AG04450 (cell line): Measurements from ENCODE around the gene NOTCH4. TPM values are rescaled to one million over a fixed set of nuclear protein-coding genes. Genes with fewer than 3 reads are reported as not detected.
"Not testable (repeated sequence)": the region's sequence is repeated elsewhere in the genome, so short reads cannot be mapped to it uniquely, and the experiment has no call there.

Experiments used
- CTCF ChIA-PET: fragments of 300-600, 350-600 bp; formaldehyde crosslinking; extraction: SDS; loops from one replicate; lab custom pipeline; 2022; ENCODE audit warnings: antibody characterized with exemption, inconsistent platforms; lab: Charles Lee
- POLR2A ChIA-PET: fragments of 350-600 bp; formaldehyde crosslinking; extraction: SDS; loops from one replicate; lab custom pipeline; 2021; ENCODE audit warnings: antibody characterized with exemption, inconsistent platforms; lab: Yijun Ruan, JAX
- DNase-seq: peaks from one replicate; pipeline ENCODE4 v3.0.0-alpha.2; 2011; ENCODE audit warnings: low read depth, low spot score
- H3K27ac ChIP-seq: one replicate; pipeline ENCODE4 v1.5.1; 2012; ENCODE audit warnings: low read depth, low read length, control low read depth
- H3K27me3 ChIP-seq: one replicate; pipeline ENCODE4 v1.6.0; 2012; ENCODE audit warnings: low read length; ENCODE audit not compliant: control insufficient read depth, insufficient read depth
- H3K4me3 ChIP-seq: 2 replicates; pipeline ENCODE4 v1.5.1; 2011; ENCODE audit warnings: mild to moderate bottlenecking, low read depth, low read length, control low read depth
- H3K9me3 ChIP-seq: 2 replicates; pipeline ENCODE4 v1.5.1; 2012; ENCODE audit warnings: low read length; ENCODE audit not compliant: control insufficient read depth, insufficient read depth
- CTCF ChIP-seq: IDR thresholded peaks from 2 replicates; pipeline ENCODE4 v1.5.1; 2011; ENCODE audit warnings: low read depth, low read length, control low read depth, inconsistent platforms
- polyA plus RNA-seq: library from polyadenylated mRNA; depleted of rRNA; stranded (reverse); fragments of >200 nt; gene quantifications from 2 replicates; pipeline ENCODE4 v1.2.3, GENCODE V29; 2011

Gene NOTCH4
- polyA plus RNA-seq, 1 experiment, result 0.55 TPM

GRCh38 chr6:32247401-32247800 is 23.5 kb upstream of the NOTCH4 start:
- H3K27me3 ChIP-seq, result peaks cover 23% of the 10 kb centered on the region
- no peak overlapping the region for H3K27ac ChIP-seq
- no peak for DNase-seq
- H3K9me3 ChIP-seq, result peaks cover 7% of the 10 kb centered on the region; the same call in 1 of the 2 replicates
- ChIA-PET CTCF (interaction anchor here (3.0 to 3.6 kb wide), 2 partner anchors 8 to 166 kb away, joined by 24 to 57 read pairs; no protein-coding TSS in a partner anchor), POLR2A (no interaction called here)
- H3K4me3 ChIP-seq, result no peak overlapping the region
- no peak for TF ChIP-seq CTCF

- H3K4me3 ChIP-seq, result no peak overlapping the region
- POLR2A ChIA-PET, result no interaction called here
Observed at GRCh38 chr6:32244946-32245398, 21.1 kb upstream of the NOTCH4 start.

GRCh38 chr6:32244270-32244669 is 20.4 kb upstream of the NOTCH4 start:
- Histone ChIP-seq H3K4me3 (no peak overlapping the region), H3K9me3 (peaks cover 3% of the 10 kb centered on the region; the same call in 1 of the 2 replicates), H3K27ac (no peak overlapping the region), H3K27me3 (peaks cover 27% of the 10 kb centered on the region)
- no peak for TF ChIP-seq CTCF
- ChIA-PET CTCF (interaction anchor here (0.6 to 3.6 kb wide), 13 partner anchors 8 to 459 kb away, joined by 3 to 57 read pairs (median 4); no protein-coding TSS in a partner anchor), POLR2A (no interaction called here)
- DNase-seq, result no peak

More at GRCh38 chr6:32244946-32245398, 21.1 kb upstream of the NOTCH4 start:
- peak; percentile 39 for DNase-seq
- H3K9me3 ChIP-seq, result peaks cover 7% of the 10 kb centered on the region; the same call in 1 of the 2 replicates
- CTCF ChIA-PET, result interaction anchor here (0.6 to 3.6 kb wide), 19 partner anchors 8 to 458 kb away, joined by 3 to 57 read pairs (median 4); no protein-coding TSS in a partner anchor
- H3K27ac ChIP-seq, result no peak overlapping the region
- peak; percentile 82 for TF ChIP-seq CTCF
- H3K27me3 ChIP-seq, result peaks cover 24% of the 10 kb centered on the region

- H3K4me3 ChIP-seq, H3K27ac ChIP-seq, DNase-seq, POLR2A ChIA-PET, H3K9me3 ChIP-seq: not testable (repeated sequence)
- CTCF ChIA-PET, result interaction anchor here (0.5 kb wide), 1 partner anchor 1013 kb away, joined by 8 read pairs; no protein-coding TSS in a partner anchor
- H3K27me3 ChIP-seq, result peaks cover 18% of the 10 kb centered on the region
Observed at GRCh38 chr6:32242318-32242813, 18.5 kb upstream of the NOTCH4 start.

- CTCF ChIA-PET, result interaction anchor here (0.8 kb wide), 1 partner anchor 36 kb away, joined by 6 read pairs; no protein-coding TSS in a partner anchor
- Histone ChIP-seq H3K9me3 (no peaks in the 10 kb centered on the region), H3K27me3 (peaks cover 18% of the 10 kb centered on the region), H3K27ac (no peak overlapping the region), H3K4me3 (no peak overlapping the region)
- no peak for DNase-seq
- POLR2A ChIA-PET, result no interaction called here
- no peak for TF ChIP-seq CTCF
Observed at GRCh38 chr6:32240686-32241085, 16.8 kb upstream of the NOTCH4 start.
